Transverse colon (tissue), 4 donors: ENCODE measurements around the gene SHOX. TPM values are rescaled to one million over a fixed set of nuclear protein-coding genes. Genes with fewer than 3 reads are reported as not detected.

ENCODE experiments used
- DNase-seq: peaks from one replicate; pipeline ENCODE4 v3.0.0-alpha.2; 2019
- H3K27ac ChIP-seq, 4 donors: fragments of 200-600 bp; sonication (generic); 2 replicates each; pipeline ENCODE4 v1.5.1; 2016 to 2018; ENCODE audit warnings: inconsistent platforms in 4 of 4
- H3K27me3 ChIP-seq: fragments of 200-600 bp; sonication (generic); 2 replicates; pipeline ENCODE4 v1.5.1; 2017; ENCODE audit warnings: inconsistent platforms
- H3K36me3 ChIP-seq, 4 donors: fragments of 200-600 bp; sonication (generic); 2 replicates each; pipeline ENCODE4 v1.5.1; 2017 to 2019; ENCODE audit warnings: inconsistent platforms in 4 of 4
- H3K4me1 ChIP-seq, 4 donors: fragments of 200-600 bp; sonication (generic); 2 replicates each; pipeline ENCODE4 v1.5.1; 2017 to 2020; ENCODE audit warnings: inconsistent platforms in 4 of 4
- H3K4me3 ChIP-seq, 4 donors: fragments of 200-600 bp; sonication (generic); 1 replicate in 1 of 4; 2 replicates in 3 of 4; pipeline versions ENCODE4 v1.5.1 to v1.6.1; 2017 to 2019; ENCODE audit warnings: inconsistent platforms in 4 of 4
- H3K9me3 ChIP-seq, 2 donors: fragments of 200-600 bp; sonication (generic); 2 replicates each; pipeline ENCODE4 v1.5.1; 2017 to 2019; ENCODE audit warnings: inconsistent platforms in 2 of 2
- EP300 ChIP-seq: sonication (generic); formaldehyde crosslinking; IDR thresholded peaks from one replicate; pipeline ENCODE4 v1.6.1; 2017; ENCODE audit warnings: antibody characterized with exemption, low read depth
- POLR2A ChIP-seq: fragments of 450-650 bp; IDR thresholded peaks from one replicate; pipeline ENCODE4 v1.6.1; 2016; ENCODE audit warnings: antibody characterized with exemption, mild to moderate bottlenecking, moderate library complexity
- POLR2AphosphoS5 ChIP-seq, 3 donors: sonication (generic); formaldehyde crosslinking; IDR thresholded peaks; one replicate each; pipeline ENCODE4 v1.6.1; 2016; ENCODE audit warnings: antibody characterized with exemption in 3 of 3
- WGBS, 2 donors: methylation state at CpG; one replicate each; pipeline ENCODE4 v1.1.5; 2018; ENCODE audit warnings: low coverage in 1 of 2; 5-methylcytosine and 5-hydroxymethylcytosine counted together
- in situ Hi-C, 4 donors: fragments of 200-750 bp; cut with MboI; loops; one replicate each; pipeline versions ENCODE4 v1.15.0 to v1.15.1; 2017; ENCODE audit warnings: low sequenced_read_pairs in 3 of 4, low pct_ligation_motif_present in 1 of 4, low pct_unique_long_range_greater_than_20kb in 1 of 4
- intact Hi-C: fragments of 100-400 bp; cut with DNase I; formaldehyde crosslinking; loops from one replicate; pipeline ENCODE4 v1.15.1; 2023; ENCODE audit warnings: low total_unique reads
- total RNA-seq, 4 donors: library from RNA; depleted of rRNA; stranded (reverse); fragments of >200 nt; gene quantifications; one replicate each; pipeline ENCODE4 v1.1.0, GENCODE V29; 2016
- TF ChIP-seq, protein P1 (sequence below), 5 experiments: fragments of 200-600 bp in 3 of 5; fragments of 450-650 bp in 2 of 5; sonication (generic) in 3 of 5; IDR thresholded peaks; 1 replicate in 2 of 5; 2 replicates in 3 of 5; pipeline ENCODE4 v1.5.1; 2016 to 2017; ENCODE audit warnings: antibody characterized with exemption in 5 of 5, inconsistent platforms in 3 of 5, mild to moderate bottlenecking in 2 of 5, moderate library complexity in 1 of 5

Gene SHOX
- total RNA-seq, 4 donors from 2014 or later: 0.14 to 2.6 (median 0.16) TPM; not detected in 1

DNA sequence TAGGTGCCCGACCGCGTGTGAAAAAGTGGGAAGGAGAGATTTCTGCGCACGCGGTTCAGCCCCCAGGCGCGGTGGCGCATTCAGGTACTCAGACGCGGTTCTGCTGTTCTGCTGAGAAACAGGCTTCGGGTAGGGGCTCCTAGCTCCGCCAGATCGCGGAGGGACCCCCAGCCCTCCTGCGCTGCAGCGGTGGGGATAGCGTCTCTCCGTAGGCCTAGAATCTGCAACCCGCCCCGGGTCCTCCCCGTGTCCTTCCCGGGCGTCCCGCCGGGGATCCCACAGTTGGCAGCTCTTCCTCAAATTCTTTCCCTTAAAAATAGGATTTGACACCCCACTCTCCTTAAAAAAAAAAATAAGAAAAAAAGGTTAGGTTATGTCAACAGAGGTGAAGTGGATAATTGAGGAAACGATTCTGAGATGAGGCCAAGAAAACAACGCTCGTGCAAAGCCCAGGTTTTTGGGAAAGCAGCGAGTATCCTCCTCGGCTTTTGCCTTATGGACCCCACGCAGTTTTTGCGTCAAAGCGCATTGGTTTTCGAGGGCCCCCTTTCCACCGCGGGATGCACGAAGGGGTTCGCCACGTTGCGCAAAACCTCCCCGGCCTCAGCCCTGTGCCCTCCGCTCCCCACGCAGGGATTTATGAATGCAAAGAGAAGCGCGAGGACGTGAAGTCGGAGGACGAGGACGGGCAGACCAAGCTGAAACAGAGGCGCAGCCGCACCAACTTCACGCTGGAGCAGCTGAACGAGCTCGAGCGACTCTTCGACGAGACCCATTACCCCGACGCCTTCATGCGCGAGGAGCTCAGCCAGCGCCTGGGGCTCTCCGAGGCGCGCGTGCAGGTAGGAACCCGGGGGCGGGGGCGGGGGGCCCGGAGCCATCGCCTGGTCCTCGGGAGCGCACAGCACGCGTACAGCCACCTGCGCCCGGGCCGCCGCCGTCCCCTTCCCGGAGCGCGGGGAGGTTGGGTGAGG lies 3.7 kb downstream of the SHOX start:
- TF ChIP-seq POLR2AphosphoS5 (IDR thresholded peaks at IDR 0.05) (no peak), EP300 (no peak), POLR2A (no peak)
- TF ChIP-seq, protein P1, sequence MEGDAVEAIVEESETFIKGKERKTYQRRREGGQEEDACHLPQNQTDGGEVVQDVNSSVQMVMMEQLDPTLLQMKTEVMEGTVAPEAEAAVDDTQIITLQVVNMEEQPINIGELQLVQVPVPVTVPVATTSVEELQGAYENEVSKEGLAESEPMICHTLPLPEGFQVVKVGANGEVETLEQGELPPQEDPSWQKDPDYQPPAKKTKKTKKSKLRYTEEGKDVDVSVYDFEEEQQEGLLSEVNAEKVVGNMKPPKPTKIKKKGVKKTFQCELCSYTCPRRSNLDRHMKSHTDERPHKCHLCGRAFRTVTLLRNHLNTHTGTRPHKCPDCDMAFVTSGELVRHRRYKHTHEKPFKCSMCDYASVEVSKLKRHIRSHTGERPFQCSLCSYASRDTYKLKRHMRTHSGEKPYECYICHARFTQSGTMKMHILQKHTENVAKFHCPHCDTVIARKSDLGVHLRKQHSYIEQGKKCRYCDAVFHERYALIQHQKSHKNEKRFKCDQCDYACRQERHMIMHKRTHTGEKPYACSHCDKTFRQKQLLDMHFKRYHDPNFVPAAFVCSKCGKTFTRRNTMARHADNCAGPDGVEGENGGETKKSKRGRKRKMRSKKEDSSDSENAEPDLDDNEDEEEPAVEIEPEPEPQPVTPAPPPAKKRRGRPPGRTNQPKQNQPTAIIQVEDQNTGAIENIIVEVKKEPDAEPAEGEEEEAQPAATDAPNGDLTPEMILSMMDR (IDR thresholded peaks at IDR 0.05): no peak
- Histone ChIP-seq H3K4me3 (no peak overlapping the region), H3K4me1 (peaks cover 0 to 17% (median 2%) of the 10 kb centered on the region in 4 donors), H3K9me3 (no peaks in the 10 kb centered on the region), H3K27ac (no peak overlapping the region), H3K36me3 (no peaks in the 10 kb centered on the region), H3K27me3 (peaks cover 92% of the 10 kb centered on the region)
- in situ Hi-C loops: no loop called here
- intact Hi-C loops: no loop called here
- 14 to 15% methylated on average over 17 to 82 of the region's 84 CpGs for WGBS, 2 donors
- no peak for DNase-seq

DNA sequence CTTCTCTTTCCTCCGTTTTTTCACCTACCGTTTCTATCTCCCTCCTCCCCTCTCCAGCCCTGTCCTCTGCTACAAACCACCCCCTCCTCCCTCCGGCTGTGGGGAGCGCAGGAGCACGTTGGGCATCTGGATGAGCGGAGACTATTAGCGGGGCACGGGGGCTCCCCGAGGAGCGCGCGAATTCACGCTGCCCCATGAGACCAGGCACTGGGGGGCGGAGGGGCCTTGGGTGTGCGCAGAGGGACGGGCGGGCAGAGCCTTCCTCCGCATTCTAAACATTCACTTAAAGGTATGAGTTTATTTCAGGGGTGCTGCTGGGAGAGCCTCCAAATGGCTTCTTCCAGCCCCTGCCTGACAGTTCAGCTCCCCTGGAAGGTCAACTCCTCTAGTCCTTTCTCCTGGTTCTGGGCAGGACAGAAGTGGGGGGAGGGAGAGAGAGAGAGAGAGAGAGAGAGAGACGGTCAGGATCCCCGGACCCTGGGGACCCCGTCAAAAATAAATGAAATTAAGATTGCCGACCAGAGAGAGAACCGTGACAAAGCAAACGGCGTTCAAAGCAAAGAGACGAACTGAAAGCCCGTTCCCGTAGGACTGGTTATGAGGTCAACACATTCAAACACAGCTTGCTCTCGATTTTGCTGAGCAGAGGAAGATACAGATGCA lies 5.0 kb downstream of the SHOX start:
- Histone ChIP-seq H3K4me1 (peaks cover 0 to 17% (median 2%) of the 10 kb centered on the region in 4 donors), H3K4me3 (no peak overlapping the region), H3K27me3 (peaks cover 91% of the 10 kb centered on the region), H3K27ac (no peak overlapping the region), H3K36me3 (no peaks in the 10 kb centered on the region), H3K9me3 (no peaks in the 10 kb centered on the region)
- in situ Hi-C loops (no loop called here), intact Hi-C loops (no loop called here)
- no peak for DNase-seq
- TF ChIP-seq EP300 (no peak), POLR2AphosphoS5 (IDR thresholded peaks at IDR 0.05) (no peak), POLR2A (no peak)
- TF ChIP-seq, protein P1 (IDR thresholded peaks at IDR 0.05): no peak
- WGBS, 2 donors: 11 to 18% methylated on average over 4 to 29 of the region's 29 CpGs

DNA sequence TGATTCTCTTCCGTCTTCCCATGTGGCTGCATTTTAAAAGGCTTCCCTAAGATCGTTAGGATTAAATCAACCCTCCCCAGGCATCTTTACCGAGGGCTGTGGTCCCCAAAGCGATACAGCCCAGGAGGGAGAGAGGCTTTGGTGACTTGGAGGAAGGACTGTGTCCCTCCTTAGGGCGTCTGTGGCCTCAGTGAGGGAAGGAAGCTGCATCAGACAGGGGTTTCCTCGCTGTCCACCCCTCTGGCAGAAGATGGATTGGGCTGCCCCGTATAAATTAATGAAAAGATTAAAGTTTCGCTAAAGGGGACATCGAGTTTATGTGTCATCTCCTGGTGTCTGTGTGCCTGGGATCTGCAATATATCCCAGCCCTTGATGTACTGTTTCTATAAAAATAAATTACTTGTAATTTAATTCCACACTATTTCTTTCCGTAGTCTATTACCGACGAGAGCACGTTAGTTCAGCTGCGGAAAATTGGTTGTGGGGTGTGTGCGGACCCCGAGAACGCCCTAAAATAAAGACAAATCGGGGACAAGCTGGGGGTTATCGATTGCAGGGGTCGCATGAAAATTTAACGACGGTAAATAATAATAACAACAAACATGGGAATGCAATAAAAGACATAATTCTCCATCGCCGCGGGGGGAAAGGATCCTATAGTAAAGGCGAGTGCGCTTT lies 6.5 kb downstream of the SHOX start:
- H3K4me3 ChIP-seq: no peak overlapping the region
- in situ Hi-C loops (no loop called here), intact Hi-C loops (no loop called here)
- TF ChIP-seq POLR2A: no peak
- TF ChIP-seq, protein P1 (IDR thresholded peaks at IDR 0.05): no peak
- no peak for TF ChIP-seq EP300
- no peak for TF ChIP-seq POLR2AphosphoS5 (IDR thresholded peaks at IDR 0.05)
- peaks cover 92% of the 10 kb centered on the region for H3K27me3 ChIP-seq
- H3K9me3 ChIP-seq: no peaks in the 10 kb centered on the region
- H3K4me1 ChIP-seq: peaks cover 0 to 17% (median 2%) of the 10 kb centered on the region in 4 donors
- DNase-seq: no peak
- no peaks in the 10 kb centered on the region for H3K36me3 ChIP-seq
- 5 to 14% methylated on average over 21 to 27 of the region's 27 CpGs for WGBS, 2 donors
- H3K27ac ChIP-seq: no peak overlapping the region
